NT2/D1 (cell line): ENCODE data around the gene CDKN2D.

Source experiments
- DNase-seq: peaks from one replicate; pipeline ENCODE4 v3.0.0-alpha.2; 2011; ENCODE audit warnings: low read depth, low spot score
- H3K27me3 ChIP-seq: 2 replicates; pipeline ENCODE4 v1.6.0; 2011; ENCODE audit warnings: mild to moderate bottlenecking; ENCODE audit not compliant: insufficient read length, insufficient read depth
- H3K36me3 ChIP-seq: 2 replicates; pipeline ENCODE4 v1.6.1; 2011; ENCODE audit warnings: mild to moderate bottlenecking, low read length, mixed read lengths; ENCODE audit not compliant: insufficient read depth, insufficient read length
- H3K4me1 ChIP-seq: 2 replicates; pipeline ENCODE4 v1.5.1; 2011; ENCODE audit not compliant: insufficient read depth, insufficient read length
- H3K4me3 ChIP-seq: 2 replicates; pipeline ENCODE4 v1.5.1; 2011; ENCODE audit warnings: low read depth; ENCODE audit not compliant: insufficient read length
- H3K9ac ChIP-seq: 2 replicates; pipeline ENCODE4 v1.6.0; 2011; ENCODE audit warnings: low read depth; ENCODE audit not compliant: insufficient read length
- H3K9me3 ChIP-seq: 2 replicates; pipeline ENCODE4 v1.5.1; 2011; ENCODE audit warnings: mild to moderate bottlenecking, low read length; ENCODE audit not compliant: insufficient read depth
- SUZ12 ChIP-seq: IDR thresholded peaks from 2 replicates; pipeline ENCODE4 v1.6.1; 2011; ENCODE audit not compliant: insufficient read length, insufficient read depth; ENCODE audit errors: extremely low read depth
- YY1 ChIP-seq: IDR thresholded peaks from 2 replicates; pipeline ENCODE4 v1.6.1; 2011; ENCODE audit not compliant: insufficient read length, insufficient read depth
- ZNF274 ChIP-seq: IDR thresholded peaks from 2 replicates; pipeline ENCODE4 v1.6.1; 2011; ENCODE audit warnings: mild to moderate bottlenecking, low read depth, low read length

CDKN2D gene

GRCh38 chr19:10523135-10523636 lies 45.6 kb downstream of the CDKN2D start:
- Histone ChIP-seq H3K4me1 (peaks cover 9% of the 10 kb centered on the region), H3K9me3 (no peaks in the 10 kb centered on the region), H3K36me3 (no peaks in the 10 kb centered on the region), H3K27me3 (peaks cover 13% of the 10 kb centered on the region), H3K4me3 (no peak overlapping the region), H3K9ac (no peak overlapping the region)
- TF ChIP-seq SUZ12 = no peak
- no peak for TF ChIP-seq YY1
- no peak for TF ChIP-seq ZNF274
- DNase-seq = no peak

GRCh38 chr19:10521461-10522171 lies 47.2 kb downstream of the CDKN2D start:
- no peak for TF ChIP-seq YY1
- TF ChIP-seq SUZ12 = no peak
- no peak for DNase-seq
- Histone ChIP-seq H3K4me3 (no peak overlapping the region), H3K9me3 (no peaks in the 10 kb centered on the region), H3K27me3 (peaks cover 19% of the 10 kb centered on the region), H3K4me1 (peaks cover 9% of the 10 kb centered on the region), H3K9ac (no peak overlapping the region), H3K36me3 (no peaks in the 10 kb centered on the region)

- no peaks in the 10 kb centered on the region for H3K36me3 ChIP-seq
- peaks cover 19% of the 10 kb centered on the region for H3K27me3 ChIP-seq
- no peak overlapping the region for H3K4me3 ChIP-seq
- no peak overlapping the region for H3K9ac ChIP-seq
- H3K4me1 ChIP-seq = peaks cover 9% of the 10 kb centered on the region
- no peak for TF ChIP-seq SUZ12
- TF ChIP-seq YY1 = no peak
- TF ChIP-seq ZNF274 = no peak
- DNase-seq = no peak
- no peaks in the 10 kb centered on the region for H3K9me3 ChIP-seq
Observed at GRCh38 chr19:10520652-10521318, 48.0 kb downstream of the CDKN2D start.

GRCh38 chr19:10519421-10519820 lies 49.4 kb downstream of the CDKN2D start:
- TF ChIP-seq SUZ12 (no peak), ZNF274 (no peak), YY1 (no peak)
- Histone ChIP-seq H3K36me3 (no peaks in the 10 kb centered on the region), H3K9me3 (no peaks in the 10 kb centered on the region), H3K27me3 (peaks cover 27% of the 10 kb centered on the region), H3K4me3 (no peak overlapping the region), H3K9ac (peak overlapping the region; percentile 17), H3K4me1 (peaks cover 14% of the 10 kb centered on the region)
- DNase-seq = no peak

GRCh38 chr19:10518444-10519361 lies 50.1 kb downstream of the CDKN2D start:
- Histone ChIP-seq H3K9me3 (no peaks in the 10 kb centered on the region), H3K9ac (peak overlapping the region; percentile 87), H3K27me3 (peaks cover 33% of the 10 kb centered on the region), H3K4me3 (peak overlapping the region; percentile 76), H3K36me3 (no peaks in the 10 kb centered on the region), H3K4me1 (peaks cover 15% of the 10 kb centered on the region)
- no peak for TF ChIP-seq ZNF274
- no peak for TF ChIP-seq SUZ12
- TF ChIP-seq YY1 = no peak
- DNase-seq = no peak

GRCh38 chr19:10517760-10518443 lies 50.9 kb downstream of the CDKN2D start:
- no peak for DNase-seq
- peaks cover 3% of the 10 kb centered on the region for H3K36me3 ChIP-seq
- no peaks in the 10 kb centered on the region for H3K9me3 ChIP-seq
- TF ChIP-seq ZNF274 = no peak
- TF ChIP-seq YY1 = no peak
- TF ChIP-seq SUZ12 = no peak
- H3K4me1 ChIP-seq = peaks cover 15% of the 10 kb centered on the region
- peak overlapping the region; percentile 87 for H3K9ac ChIP-seq
- peaks cover 40% of the 10 kb centered on the region for H3K27me3 ChIP-seq
- H3K4me3 ChIP-seq = peak overlapping the region; percentile 76
